ENCODE measurements around the gene PMP22. TPM values are rescaled to one million over a fixed set of nuclear protein-coding genes. Genes with fewer than 3 reads are reported as not detected.

The PMP22 gene
- total and polyA plus RNA-seq, 2 of the 13 experiments (the other 11 are each of a cell fraction or from before 2014, with no cell fraction given) = 5.7 to 6.2 TPM

DNA sequence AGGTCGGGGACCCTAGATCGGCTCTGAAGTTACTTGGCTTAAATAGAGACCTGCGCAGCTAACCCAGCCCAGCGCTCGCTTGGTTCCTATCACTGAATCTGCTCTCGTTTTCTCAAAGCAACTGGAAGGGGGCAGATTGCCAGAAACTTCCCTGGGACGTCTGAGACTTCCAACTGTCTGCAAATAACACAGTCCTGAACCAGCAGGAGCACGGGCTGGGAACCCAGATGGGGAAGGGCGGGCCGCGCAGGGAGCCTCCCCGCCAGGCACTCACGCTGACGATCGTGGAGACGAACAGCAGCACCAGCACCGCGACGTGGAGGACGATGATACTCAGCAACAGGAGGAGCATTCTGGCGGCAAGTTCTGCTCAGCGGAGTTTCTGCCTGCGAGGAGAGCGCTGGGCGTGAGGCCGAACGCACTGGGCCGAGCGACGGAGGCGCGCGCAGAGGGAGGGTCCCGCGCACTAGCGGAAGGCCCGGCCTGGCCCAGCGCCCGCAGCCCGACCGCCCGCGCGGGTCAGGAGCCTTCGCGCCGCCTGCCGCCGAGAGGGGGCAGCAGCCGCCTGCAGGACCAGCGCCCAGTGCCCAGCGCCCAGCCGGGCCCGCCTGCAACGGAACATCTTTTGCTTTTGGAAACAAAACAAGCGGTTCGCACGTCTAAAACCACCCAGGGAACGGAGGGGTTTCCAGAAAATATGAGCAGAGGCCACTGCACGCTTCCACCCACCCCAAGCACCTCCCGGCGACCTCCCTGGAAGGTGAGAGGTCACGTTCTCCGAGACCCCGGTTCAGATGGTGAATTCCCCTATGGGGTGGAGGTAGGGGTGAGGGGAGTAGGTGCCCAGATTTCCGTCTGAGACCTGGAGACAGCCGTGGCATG, 4.5 kb downstream of the PMP22 start (continued):
- TF ChIP-seq, protein P1, sequence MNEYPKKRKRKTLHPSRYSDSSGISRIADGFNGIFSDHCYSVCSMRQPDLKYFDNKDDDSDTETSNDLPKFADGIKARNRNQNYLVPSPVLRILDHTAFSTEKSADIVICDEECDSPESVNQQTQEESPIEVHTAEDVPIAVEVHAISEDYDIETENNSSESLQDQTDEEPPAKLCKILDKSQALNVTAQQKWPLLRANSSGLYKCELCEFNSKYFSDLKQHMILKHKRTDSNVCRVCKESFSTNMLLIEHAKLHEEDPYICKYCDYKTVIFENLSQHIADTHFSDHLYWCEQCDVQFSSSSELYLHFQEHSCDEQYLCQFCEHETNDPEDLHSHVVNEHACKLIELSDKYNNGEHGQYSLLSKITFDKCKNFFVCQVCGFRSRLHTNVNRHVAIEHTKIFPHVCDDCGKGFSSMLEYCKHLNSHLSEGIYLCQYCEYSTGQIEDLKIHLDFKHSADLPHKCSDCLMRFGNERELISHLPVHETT (CRISPR knock-in tag; conservative IDR thresholded peaks at IDR 0.05) = 0 out of 2 replicates have a peak, but pooled peaks have one; percentile 32
- TF ChIP-seq ZNF75D (CRISPR knock-in tag; IDR thresholded peaks at IDR 0.05; ENCODE audit: borderline replicate concordance) (no peak), ZFYVE20 (CRISPR knock-in tag; IDR thresholded peaks at IDR 0.05; ENCODE audit: borderline replicate concordance, low read depth) (0 out of 2 replicates have a peak, but pooled peaks have one; percentile 58), ZNF660 (CRISPR knock-in tag; IDR thresholded peaks at IDR 0.05; ENCODE audit: borderline replicate concordance, low read depth) (no peak), HHEX (CRISPR knock-in tag; IDR thresholded peaks at IDR 0.05) (no peak), KMT2B (CRISPR knock-in tag; IDR thresholded peaks at IDR 0.05) (peak; percentile 68), ZNF891 (CRISPR knock-in tag; IDR thresholded peaks at IDR 0.05) (no peak), SPEN (CRISPR knock-in tag; IDR thresholded peaks at IDR 0.05; ENCODE audit: low read depth) (peak; percentile 60; the same call in 1 of the 2 replicates), HMG20B (CRISPR knock-in tag; conservative IDR thresholded peaks at IDR 0.05) (no peak), SMAD1 (CRISPR knock-in tag; IDR thresholded peaks at IDR 0.05; ENCODE audit: borderline replicate concordance, low read depth) (no peak), PLRG1 (conservative IDR thresholded peaks at IDR 0.05) (no peak), ZNF230 (CRISPR knock-in tag; IDR thresholded peaks at IDR 0.05) (no peak), TBX2 (CRISPR knock-in tag; IDR thresholded peaks at IDR 0.05; ENCODE audit: borderline replicate concordance) (0 out of 2 replicates have a peak, but pooled peaks have one; percentile 23), BHLHE40 (IDR thresholded peaks at IDR 0.05; ENCODE audit: low read length) (no peak), SCMH1 (CRISPR knock-in tag; IDR thresholded peaks at IDR 0.05; ENCODE audit: borderline replicate concordance) (no peak)
- TF ChIP-seq, protein P2, sequence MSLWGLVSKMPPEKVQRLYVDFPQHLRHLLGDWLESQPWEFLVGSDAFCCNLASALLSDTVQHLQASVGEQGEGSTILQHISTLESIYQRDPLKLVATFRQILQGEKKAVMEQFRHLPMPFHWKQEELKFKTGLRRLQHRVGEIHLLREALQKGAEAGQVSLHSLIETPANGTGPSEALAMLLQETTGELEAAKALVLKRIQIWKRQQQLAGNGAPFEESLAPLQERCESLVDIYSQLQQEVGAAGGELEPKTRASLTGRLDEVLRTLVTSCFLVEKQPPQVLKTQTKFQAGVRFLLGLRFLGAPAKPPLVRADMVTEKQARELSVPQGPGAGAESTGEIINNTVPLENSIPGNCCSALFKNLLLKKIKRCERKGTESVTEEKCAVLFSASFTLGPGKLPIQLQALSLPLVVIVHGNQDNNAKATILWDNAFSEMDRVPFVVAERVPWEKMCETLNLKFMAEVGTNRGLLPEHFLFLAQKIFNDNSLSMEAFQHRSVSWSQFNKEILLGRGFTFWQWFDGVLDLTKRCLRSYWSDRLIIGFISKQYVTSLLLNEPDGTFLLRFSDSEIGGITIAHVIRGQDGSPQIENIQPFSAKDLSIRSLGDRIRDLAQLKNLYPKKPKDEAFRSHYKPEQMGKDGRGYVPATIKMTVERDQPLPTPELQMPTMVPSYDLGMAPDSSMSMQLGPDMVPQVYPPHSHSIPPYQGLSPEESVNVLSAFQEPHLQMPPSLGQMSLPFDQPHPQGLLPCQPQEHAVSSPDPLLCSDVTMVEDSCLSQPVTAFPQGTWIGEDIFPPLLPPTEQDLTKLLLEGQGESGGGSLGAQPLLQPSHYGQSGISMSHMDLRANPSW (CRISPR knock-in tag; IDR thresholded peaks at IDR 0.05; ENCODE audit: borderline replicate concordance) = no peak
- TF ChIP-seq, protein P3, sequence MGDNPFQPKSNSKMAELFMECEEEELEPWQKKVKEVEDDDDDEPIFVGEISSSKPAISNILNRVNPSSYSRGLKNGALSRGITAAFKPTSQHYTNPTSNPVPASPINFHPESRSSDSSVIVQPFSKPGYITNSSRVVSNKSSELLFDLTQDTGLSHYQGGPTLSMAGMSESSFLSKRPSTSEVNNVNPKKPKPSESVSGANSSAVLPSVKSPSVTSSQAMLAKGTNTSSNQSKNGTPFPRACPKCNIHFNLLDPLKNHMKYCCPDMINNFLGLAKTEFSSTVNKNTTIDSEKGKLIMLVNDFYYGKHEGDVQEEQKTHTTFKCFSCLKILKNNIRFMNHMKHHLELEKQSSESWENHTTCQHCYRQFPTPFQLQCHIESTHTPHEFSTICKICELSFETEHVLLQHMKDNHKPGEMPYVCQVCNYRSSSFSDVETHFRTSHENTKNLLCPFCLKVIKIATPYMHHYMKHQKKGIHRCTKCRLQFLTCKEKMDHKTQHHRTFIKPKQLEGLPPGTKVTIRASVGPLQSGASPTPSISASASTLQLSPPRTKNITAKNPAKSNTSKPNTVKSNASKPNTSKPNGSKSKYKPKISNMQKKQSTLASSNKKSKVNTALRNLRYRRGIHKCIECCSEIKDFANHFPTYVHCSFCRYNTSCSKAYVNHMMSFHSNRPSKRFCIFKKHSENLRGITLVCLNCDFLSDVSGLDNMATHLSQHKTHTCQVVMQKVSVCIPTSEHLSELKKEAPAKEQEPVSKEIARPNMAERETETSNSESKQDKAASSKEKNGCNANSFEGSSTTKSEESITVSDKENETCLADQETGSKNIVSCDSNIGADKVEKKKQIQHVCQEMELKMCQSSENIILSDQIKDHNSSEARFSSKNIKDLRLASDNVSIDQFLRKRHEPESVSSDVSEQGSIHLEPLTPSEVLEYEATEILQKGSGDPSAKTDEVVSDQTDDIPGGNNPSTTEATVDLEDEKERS (CRISPR knock-in tag; IDR thresholded peaks at IDR 0.05) = no peak
- TF ChIP-seq, protein P4, sequence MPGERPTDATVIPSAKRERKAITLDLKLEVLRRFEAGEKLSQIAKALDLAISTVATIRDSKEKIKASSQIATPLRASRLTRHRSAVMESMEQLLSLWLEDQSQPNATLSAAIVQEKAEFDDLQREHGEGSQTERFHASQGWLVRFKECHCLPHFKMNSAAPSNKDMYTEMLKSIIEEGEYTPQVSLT (CRISPR knock-in tag; IDR thresholded peaks at IDR 0.05; ENCODE audit: borderline replicate concordance, low read depth) = no peak
- TF ChIP-seq, protein P5, sequence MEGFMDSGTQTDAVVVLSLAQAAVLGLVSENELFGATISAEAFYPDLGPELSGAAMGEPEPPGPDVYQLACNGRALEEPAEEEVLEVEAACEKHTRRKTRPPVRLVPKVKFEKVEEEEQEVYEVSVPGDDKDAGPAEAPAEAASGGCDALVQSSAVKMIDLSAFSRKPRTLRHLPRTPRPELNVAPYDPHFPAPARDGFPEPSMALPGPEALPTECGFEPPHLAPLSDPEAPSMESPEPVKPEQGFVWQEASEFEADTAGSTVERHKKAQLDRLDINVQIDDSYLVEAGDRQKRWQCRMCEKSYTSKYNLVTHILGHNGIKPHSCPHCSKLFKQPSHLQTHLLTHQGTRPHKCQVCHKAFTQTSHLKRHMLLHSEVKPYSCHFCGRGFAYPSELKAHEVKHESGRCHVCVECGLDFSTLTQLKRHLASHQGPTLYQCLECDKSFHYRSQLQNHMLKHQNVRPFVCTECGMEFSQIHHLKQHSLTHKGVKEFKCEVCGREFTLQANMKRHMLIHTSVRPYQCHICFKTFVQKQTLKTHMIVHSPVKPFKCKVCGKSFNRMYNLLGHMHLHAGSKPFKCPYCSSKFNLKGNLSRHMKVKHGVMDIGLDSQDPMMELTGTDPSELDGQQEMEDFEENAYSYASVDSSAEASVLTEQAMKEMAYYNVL (CRISPR knock-in tag; IDR thresholded peaks at IDR 0.05; ENCODE audit: borderline replicate concordance) = 0 out of 2 replicates have a peak, but pooled peaks have one; percentile 41

All from HepG2 (cell line).